HG03442 (cell line): ENCODE data around the gene SLC16A5.

Experiments used
- ATAC-seq: cut with Tn5 transposase; IDR thresholded peaks from one replicate; pipeline ENCODE4 v1.9.1; 2021; ENCODE audit warnings: mild to moderate bottlenecking, moderate library complexity; ENCODE audit not compliant: unreplicated experiment

SLC16A5 gene

DNA sequence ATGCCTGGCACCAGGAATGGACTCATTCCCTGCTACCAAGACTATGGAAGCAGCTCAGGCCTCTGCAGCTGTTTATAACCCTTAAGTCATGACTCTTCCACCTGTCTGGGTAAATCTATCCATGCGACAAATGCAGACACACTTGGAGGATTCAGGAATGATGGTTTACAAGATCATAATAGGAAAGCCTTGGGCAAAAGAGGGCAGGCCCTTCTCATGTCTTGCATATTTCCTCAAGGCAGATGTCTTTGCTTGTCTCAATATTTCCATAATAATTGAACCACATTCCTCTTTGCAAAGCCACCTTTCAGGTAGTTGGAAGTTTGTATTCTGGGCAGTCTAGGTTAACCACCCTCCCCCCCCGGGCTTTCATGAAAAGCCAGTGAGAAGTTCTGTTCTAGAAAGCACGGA, 67.4 kb downstream of the SLC16A5 start:
- ATAC-seq: no peak
